ENCODE results near the gene C9orf153. TPM values are rescaled to one million over a fixed set of nuclear protein-coding genes. Genes with fewer than 3 reads are reported as not detected.

Gene C9orf153
- total and polyA plus RNA-seq, 2 donors (not counting 1 experiment from before 2014, with no cell fraction given): 0.67 TPM; not detected in 1

DNA sequence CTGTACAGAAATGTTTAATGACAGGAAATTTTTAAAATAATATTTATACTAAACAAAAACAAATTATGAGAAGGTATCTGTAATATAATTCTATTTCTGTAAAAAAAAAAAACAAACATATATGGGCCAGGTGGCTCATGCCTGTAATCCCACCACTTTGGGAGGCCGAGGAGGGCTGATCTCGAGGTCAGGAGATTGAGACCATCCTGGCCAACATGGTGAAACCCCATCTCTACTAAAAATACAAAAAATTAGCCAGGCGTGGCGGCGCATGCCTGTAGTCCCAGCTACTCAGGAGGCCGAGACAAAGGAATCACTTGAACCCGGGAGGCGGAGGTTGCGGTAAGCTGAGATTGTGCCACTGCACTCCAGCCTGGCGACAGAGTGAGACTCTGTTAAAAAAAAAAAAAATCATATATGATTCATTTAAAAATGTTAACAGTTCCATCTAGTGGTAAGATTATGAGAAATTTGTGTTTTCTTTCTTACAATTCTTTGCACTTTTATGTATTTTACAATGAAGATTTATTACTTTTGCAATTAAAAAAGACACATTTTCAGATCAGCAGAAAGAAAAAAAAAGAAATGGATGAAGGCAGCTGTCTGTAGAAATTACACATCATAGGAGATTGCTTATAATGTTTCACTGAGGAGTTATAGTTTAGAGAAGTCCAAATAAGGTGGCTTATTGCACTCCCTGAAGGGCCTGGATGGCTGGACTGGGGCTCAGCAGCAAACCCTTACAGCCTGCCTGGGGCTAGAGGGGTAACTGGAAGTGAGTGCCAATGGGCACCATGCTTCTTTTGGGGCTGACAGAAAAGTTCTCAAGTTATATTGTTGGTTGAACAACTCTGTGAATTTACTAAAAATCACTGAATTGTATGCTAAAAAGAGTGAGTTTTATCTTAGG lies 20.3 kb downstream of the C9orf153 start:
- Histone ChIP-seq H2AFZ (ENCODE audit: insufficient read depth, low read depth, low read length, poor library complexity, severe bottlenecking) (no peak overlapping the region), H4K20me1 (ENCODE audit: control insufficient read depth, insufficient read depth, low read length, poor library complexity, severe bottlenecking) (no peaks in the 10 kb centered on the region), H3K4me1 (ENCODE audit: control insufficient read depth in 2 of 2, insufficient read depth in 2 of 2, low read length in 2 of 2) (no peaks in the 10 kb centered on the region), H3K36me3 (replicated peaks in 1 of 2; ENCODE audit: control extremely low read depth in 1 of 2, control insufficient read depth in 1 of 2, extremely low read depth in 1 of 2, insufficient read depth in 2 of 2, low read length in 1 of 2) (no peaks in the 10 kb centered on the region), H3K9ac (ENCODE audit: low read length) (no peak overlapping the region), H3K27me3 (replicated peaks in 1 of 4; ENCODE audit: control extremely low read depth in 1 of 4, control insufficient read depth in 3 of 4, insufficient read depth in 4 of 4, low read length in 3 of 4) (no peaks in the 10 kb centered on the region), H3K27ac (ENCODE audit: low read length in 2 of 2) (no peak overlapping the region), H3K9me3 (ENCODE audit: control extremely low read depth in 1 of 3, control insufficient read depth in 2 of 3, insufficient read depth in 1 of 3, low read length in 2 of 3) (no peaks in the 10 kb centered on the region), H3K4me3 (ENCODE audit: control extremely low read depth in 1 of 5, extremely low read depth in 1 of 5, insufficient read depth in 1 of 5, low read depth in 2 of 5, low read length in 4 of 5) (no peak overlapping the region), H3K4me2 (replicated peaks; ENCODE audit: low read depth, low read length, poor library complexity, severe bottlenecking) (no peak overlapping the region), H3K79me2 (ENCODE audit: control insufficient read depth, insufficient read depth, low read length) (no peaks in the 10 kb centered on the region)
- no peak for DNase-seq
- H3K27me3 Mint-ChIP-seq: peaks cover 11% of the 10 kb centered on the region
- 93% methylated on average over 2 of the region's 10 CpGs for WGBS (ENCODE audit: insufficient coverage)
- ChIA-PET CTCF (interaction anchor here (1.1 to 1.3 kb wide), 2 partner anchors 18 to 419 kb away, joined by 4 to 5 read pairs; no protein-coding TSS in a partner anchor), POLR2A (no interaction called here)
- H3K4me3 Mint-ChIP-seq: no peak overlapping the region
- no peaks in the 10 kb centered on the region for H3K4me1 Mint-ChIP-seq
- ATAC-seq (ENCODE audit: low read depth): no peak
- H3K27ac Mint-ChIP-seq: no peak overlapping the region
- TF ChIP-seq, protein P1, sequence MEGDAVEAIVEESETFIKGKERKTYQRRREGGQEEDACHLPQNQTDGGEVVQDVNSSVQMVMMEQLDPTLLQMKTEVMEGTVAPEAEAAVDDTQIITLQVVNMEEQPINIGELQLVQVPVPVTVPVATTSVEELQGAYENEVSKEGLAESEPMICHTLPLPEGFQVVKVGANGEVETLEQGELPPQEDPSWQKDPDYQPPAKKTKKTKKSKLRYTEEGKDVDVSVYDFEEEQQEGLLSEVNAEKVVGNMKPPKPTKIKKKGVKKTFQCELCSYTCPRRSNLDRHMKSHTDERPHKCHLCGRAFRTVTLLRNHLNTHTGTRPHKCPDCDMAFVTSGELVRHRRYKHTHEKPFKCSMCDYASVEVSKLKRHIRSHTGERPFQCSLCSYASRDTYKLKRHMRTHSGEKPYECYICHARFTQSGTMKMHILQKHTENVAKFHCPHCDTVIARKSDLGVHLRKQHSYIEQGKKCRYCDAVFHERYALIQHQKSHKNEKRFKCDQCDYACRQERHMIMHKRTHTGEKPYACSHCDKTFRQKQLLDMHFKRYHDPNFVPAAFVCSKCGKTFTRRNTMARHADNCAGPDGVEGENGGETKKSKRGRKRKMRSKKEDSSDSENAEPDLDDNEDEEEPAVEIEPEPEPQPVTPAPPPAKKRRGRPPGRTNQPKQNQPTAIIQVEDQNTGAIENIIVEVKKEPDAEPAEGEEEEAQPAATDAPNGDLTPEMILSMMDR (IDR thresholded peaks at IDR 0.05): no peak
- TF ChIP-seq EZH2 (IDR thresholded peaks at IDR 0.05; ENCODE audit: borderline replicate concordance, insufficient read depth, low read depth, low read length, poor library complexity, severe bottlenecking): no peak
- peaks cover 2% of the 10 kb centered on the region for H3K9me3 Mint-ChIP-seq (ENCODE audit: insufficient read depth)
- intact Hi-C loops (cut with micrococcal nuclease): no loop called here

DNA sequence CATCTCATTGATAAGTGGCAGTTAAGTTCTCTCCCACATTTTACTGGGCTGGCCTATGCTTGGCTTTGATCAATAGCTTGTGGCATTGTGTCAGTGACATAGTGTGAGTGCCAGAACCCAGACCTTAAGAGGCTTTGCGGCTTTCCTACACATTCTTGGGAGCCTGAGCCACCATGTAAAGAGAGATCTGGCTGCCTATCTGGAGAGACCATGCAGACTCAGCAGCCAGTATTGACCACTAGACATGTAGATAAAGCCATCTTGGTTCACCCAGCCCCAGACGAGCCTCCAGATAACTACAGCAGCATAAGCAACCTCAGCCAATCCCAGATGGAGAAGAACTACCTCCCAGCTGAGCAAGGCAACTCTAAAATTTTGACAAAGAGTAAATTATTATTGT lies 28.6 kb downstream of the C9orf153 start:
- Mint-ChIP-seq H3K4me3 (no peak overlapping the region), H3K27ac (no peak overlapping the region), H3K27me3 (peaks cover 16% of the 10 kb centered on the region), H3K4me1 (no peaks in the 10 kb centered on the region), H3K9me3 (ENCODE audit: insufficient read depth) (no peaks in the 10 kb centered on the region)
- CTCF ChIA-PET: no interaction called here
- ATAC-seq (ENCODE audit: low read depth): no peak
- no peaks in the 10 kb centered on the region for H3K79me2 ChIP-seq (ENCODE audit: control insufficient read depth, insufficient read depth, low read length)
- no peak overlapping the region for H3K4me3 ChIP-seq (ENCODE audit: control extremely low read depth in 1 of 5, extremely low read depth in 1 of 5, insufficient read depth in 1 of 5, low read depth in 2 of 5, low read length in 4 of 5)
- intact Hi-C loops (cut with micrococcal nuclease): no loop called here
- POLR2A ChIA-PET: no interaction called here
- no peak overlapping the region for H3K9ac ChIP-seq (ENCODE audit: low read length)
- 100% methylated on average over 1 of the region's 2 CpGs for WGBS (ENCODE audit: insufficient coverage)
- no peak overlapping the region for H3K27ac ChIP-seq (ENCODE audit: low read length in 2 of 2)
- H3K4me2 ChIP-seq (replicated peaks; ENCODE audit: low read depth, low read length, poor library complexity, severe bottlenecking): no peak overlapping the region
- H3K27me3 ChIP-seq (replicated peaks in 1 of 4; ENCODE audit: control extremely low read depth in 1 of 4, control insufficient read depth in 3 of 4, insufficient read depth in 4 of 4, low read length in 3 of 4): no peaks in the 10 kb centered on the region
- H3K9me3 ChIP-seq (ENCODE audit: control extremely low read depth in 1 of 3, control insufficient read depth in 2 of 3, insufficient read depth in 1 of 3, low read length in 2 of 3): no peaks in the 10 kb centered on the region
- no peak overlapping the region for H2AFZ ChIP-seq (ENCODE audit: insufficient read depth, low read depth, low read length, poor library complexity, severe bottlenecking)
- H3K36me3 ChIP-seq (replicated peaks in 1 of 2; ENCODE audit: control extremely low read depth in 1 of 2, control insufficient read depth in 1 of 2, extremely low read depth in 1 of 2, insufficient read depth in 2 of 2, low read length in 1 of 2): no peaks in the 10 kb centered on the region
- DNase-seq: no peak
- TF ChIP-seq, protein P1 (IDR thresholded peaks at IDR 0.05): no peak
- no peak for TF ChIP-seq EZH2 (IDR thresholded peaks at IDR 0.05; ENCODE audit: borderline replicate concordance, insufficient read depth, low read depth, low read length, poor library complexity, severe bottlenecking)
- no peaks in the 10 kb centered on the region for H4K20me1 ChIP-seq (ENCODE audit: control insufficient read depth, insufficient read depth, low read length, poor library complexity, severe bottlenecking)
- no peaks in the 10 kb centered on the region for H3K4me1 ChIP-seq (ENCODE audit: control insufficient read depth in 2 of 2, insufficient read depth in 2 of 2, low read length in 2 of 2)
